HCT116 (cell line): ENCODE measurements around the gene LYPD4. TPM values are rescaled to one million over a fixed set of nuclear protein-coding genes. Genes with fewer than 3 reads are reported as not detected.

Experiments
- ATAC-seq: fragments of 200-7000 bp; cut with Tn5 transposase; 2 replicates; pipeline ENCODE4 v1.9.1; 2020; ENCODE audit warnings: mild to moderate bottlenecking, moderate library complexity
- BruUV-seq: library from RNA; stranded (reverse); fragments of 400-500 nt; replicated peaks from 2 replicates; lab custom pipeline; 2021; lab: Mats Ljungman, UMichigan
- CTCF ChIA-PET: fragments of 300-600 bp; sonication (Branson Sonifier 250); formaldehyde crosslinking; loops from one replicate; lab custom pipeline; 2021; ENCODE audit warnings: antibody characterized with exemption; lab: Charles Lee
- POLR2A ChIA-PET: fragments of 300-600, 350-600 bp; sonication (Branson Sonifier 250); formaldehyde crosslinking; loops from one replicate; lab custom pipeline; 2021; ENCODE audit warnings: antibody characterized with exemption; lab: Charles Lee
- RAD21 ChIA-PET, 2 experiments: fragments of 300-600 bp; sonication (Branson Sonifier 250); formaldehyde crosslinking; loops; one replicate each; lab custom pipeline; 2023; ENCODE audit warnings: low total read pairs in 2 of 2; ENCODE audit not compliant: uncharacterized antibody in 2 of 2, unreplicated experiment in 2 of 2, low non-redundant PET in 1 of 2; lab: Charles Lee
- DNase-seq: peaks from one replicate; pipeline ENCODE4 v3.0.0-alpha.2; 2010; ENCODE audit warnings: low read depth, low spot score
- H2AFZ ChIP-seq: fragments of 200-600 bp; shearing (Covaris generic), sonication (generic); 2 replicates; pipeline ENCODE4 v1.6.1; 2017; ENCODE audit warnings: low read depth, mixed run types, mixed read lengths, antibody characterized with exemption, low read length; ENCODE audit not compliant: poor library complexity, severe bottlenecking
- H3K27ac ChIP-seq: 2 replicates; pipeline ENCODE4 v1.5.1; 2012; ENCODE audit warnings: low read depth, low read length
- H3K27me3 ChIP-seq: fragments of 200-600 bp; sonication (generic); 2 replicates; pipeline ENCODE4 v1.6.1; 2016; ENCODE audit warnings: mixed run types, low read length, mixed read lengths; ENCODE audit not compliant: insufficient read depth
- H3K36me3 ChIP-seq, 2 experiments: fragments of 200-500 bp in 1 of 2; fragments of 200-600 bp in 1 of 2; sonication (Bioruptor generic) in 1 of 2; sonication (generic) in 1 of 2; 2 replicates each; pipeline versions ENCODE4 v1.5.1 to v1.6.1; 2014 to 2016; ENCODE audit warnings: low read length in 2 of 2, inconsistent platforms in 1 of 2, mixed read lengths in 1 of 2, mixed run types in 1 of 2; ENCODE audit not compliant: insufficient read depth in 2 of 2, control insufficient read depth in 1 of 2
- H3K4me1 ChIP-seq, 2 experiments: fragments of 200-600 bp in 1 of 2; sonication (generic) in 1 of 2; 2 replicates each; pipeline versions ENCODE4 v1.5.1 to v1.6.1; 2012 to 2017; ENCODE audit warnings: low read length in 2 of 2, inconsistent platforms in 1 of 2, mild to moderate bottlenecking in 1 of 2, mixed read lengths in 1 of 2, mixed run types in 1 of 2, moderate library complexity in 1 of 2; ENCODE audit not compliant: insufficient read depth in 2 of 2, control insufficient read depth in 1 of 2
- H3K4me2 ChIP-seq: fragments of 200-600 bp; sonication (generic); 2 replicates; pipeline ENCODE4 v1.6.1; 2017; ENCODE audit warnings: mixed run types, low read length, mixed read lengths
- H3K4me3 ChIP-seq, 2 experiments: fragments of 200-600 bp in 1 of 2; sonication (generic) in 1 of 2; replicated peaks in 1 of 2; 2 replicates each; pipeline ENCODE4 v1.5.1; 2011 to 2016; ENCODE audit warnings: low read length in 2 of 2, control low read depth in 1 of 2, low read depth in 1 of 2, mild to moderate bottlenecking in 1 of 2, mixed read lengths in 1 of 2, mixed run types in 1 of 2
- H3K79me2 ChIP-seq: fragments of 200-600 bp; sonication (generic); 2 replicates; pipeline ENCODE4 v1.6.1; 2017; ENCODE audit warnings: mild to moderate bottlenecking, mixed run types, low read length, moderate library complexity, mixed read lengths; ENCODE audit not compliant: insufficient read depth
- H3K9ac ChIP-seq: fragments of 200-600 bp; sonication (generic); 2 replicates; pipeline ENCODE4 v1.6.1; 2016; ENCODE audit warnings: low read length, mixed read lengths
- H3K9me2 ChIP-seq: fragments of 200-600 bp; sonication (generic), shearing (Covaris generic); 2 replicates; pipeline ENCODE4 v1.6.1; 2017; ENCODE audit warnings: mixed run types, mild to moderate bottlenecking, moderate library complexity; ENCODE audit not compliant: insufficient read depth
- H3K9me3 ChIP-seq, 2 experiments: fragments of 200-500 bp in 1 of 2; fragments of 200-600 bp in 1 of 2; sonication (Bioruptor generic) in 1 of 2; sonication (generic) in 1 of 2; 2 replicates each; pipeline ENCODE4 v1.6.1; 2014 to 2017; ENCODE audit warnings: low read length in 2 of 2, mixed read lengths in 2 of 2, inconsistent platforms in 1 of 2, low read depth in 1 of 2, mild to moderate bottlenecking in 1 of 2, mixed run types in 1 of 2, moderate library complexity in 1 of 2; ENCODE audit not compliant: control insufficient read depth in 1 of 2, insufficient read depth in 1 of 2
- H4K20me1 ChIP-seq: fragments of 200-600 bp; sonication (generic), shearing (Covaris generic); 2 replicates; pipeline ENCODE4 v1.6.1; 2017; ENCODE audit warnings: mixed run types, mild to moderate bottlenecking, moderate library complexity; ENCODE audit not compliant: insufficient read depth
- CEBPB ChIP-seq: IDR thresholded peaks from 2 replicates; pipeline ENCODE4 v1.6.1; 2012; ENCODE audit warnings: low read depth
- CTCF ChIP-seq, 3 experiments: fragments of 200-600 bp in 1 of 3; sonication (generic) in 1 of 3; IDR thresholded peaks in 2 of 3; conservative IDR thresholded peaks in 1 of 3; 2 replicates each; pipeline ENCODE4 v1.5.1; 2012 to 2017; ENCODE audit warnings: low read depth in 2 of 3, low read length in 2 of 3, antibody characterized with exemption in 1 of 3, borderline replicate concordance in 1 of 3, control low read depth in 1 of 3, mild to moderate bottlenecking in 1 of 3, mixed read lengths in 1 of 3, mixed run types in 1 of 3, moderate library complexity in 1 of 3; ENCODE audit not compliant: insufficient read depth in 1 of 3
- EZH2phosphoT487 ChIP-seq: fragments of 200-600 bp; IDR thresholded peaks from 2 replicates; pipeline ENCODE4 v1.6.1; 2018; ENCODE audit warnings: antibody characterized with exemption, borderline replicate concordance
- POLR2A ChIP-seq: IDR thresholded peaks from 2 replicates; pipeline ENCODE4 v1.7.0; 2011; ENCODE audit warnings: borderline replicate concordance; ENCODE audit not compliant: insufficient read depth, insufficient read length; ENCODE audit errors: extremely low read depth
- RAD21 ChIP-seq: IDR thresholded peaks from 2 replicates; pipeline ENCODE4 v1.6.1; 2012; ENCODE audit warnings: low read depth, mild to moderate bottlenecking
- SIN3A ChIP-seq: IDR thresholded peaks from 2 replicates; pipeline ENCODE4 v1.6.1; 2012; ENCODE audit warnings: low read depth
- YY1 ChIP-seq: IDR thresholded peaks from 2 replicates; pipeline ENCODE4 v1.6.1; 2011; ENCODE audit warnings: low read length, low read depth, moderate library complexity, mild to moderate bottlenecking; ENCODE audit not compliant: insufficient replicate concordance; ENCODE audit errors: extremely low read depth
- ZBTB33 ChIP-seq: IDR thresholded peaks from 2 replicates; pipeline ENCODE4 v1.6.1; 2011; ENCODE audit warnings: mild to moderate bottlenecking, low read length, moderate library complexity; ENCODE audit not compliant: insufficient replicate concordance; ENCODE audit errors: extremely low read depth
- ZFX ChIP-seq: fragments of 450-650 bp; IDR thresholded peaks from 2 replicates; pipeline ENCODE4 v1.6.1; 2017
- ZNF274 ChIP-seq: fragments of 200-500 bp; sonication (Bioruptor generic); IDR thresholded peaks from 2 replicates; pipeline ENCODE4 v1.6.1; 2014; ENCODE audit warnings: mild to moderate bottlenecking, low read depth, low read length, inconsistent platforms
- intact Hi-C: fragments of 100-400 bp; cut with micrococcal nuclease; formaldehyde crosslinking; loops from 2 replicates; pipeline ENCODE4 v1.10.0; 2022
- total RNA-seq: library from RNA; stranded (reverse); gene quantifications from one replicate; pipeline ENCODE4 v1.2.1, GENCODE V29; 2021; ENCODE audit not compliant: unreplicated experiment

Gene LYPD4
- total RNA-seq, 1 experiment from 2014 or later, result not detected

GRCh38 chr19:41890936-41891335 lies 46.5 kb upstream of the LYPD4 start:
- Histone ChIP-seq H3K79me2 (peaks cover 37% of the 10 kb centered on the region), H3K4me3 (no peak overlapping the region), H3K4me1 (peaks cover 21 to 31% of the 10 kb centered on the region in 2 experiments), H3K27ac (no peak overlapping the region), H3K9me3 (no peaks in the 10 kb centered on the region), H4K20me1 (no peaks in the 10 kb centered on the region), H3K36me3 (peaks cover 13 to 26% of the 10 kb centered on the region in 2 experiments), H3K9me2 (no peaks in the 10 kb centered on the region), H2AFZ (no peak overlapping the region), H3K4me2 (no peak overlapping the region), H3K27me3 (no peaks in the 10 kb centered on the region), H3K9ac (no peak overlapping the region)
- TF ChIP-seq ZFX (no peak), RAD21 (no peak), EZH2phosphoT487 (no peak), ZBTB33 (no peak), CTCF (IDR thresholded peaks at IDR 0.05 in 2 of 3, conservative IDR thresholded peaks at IDR 0.05 in 1 of 3; ENCODE audit: borderline replicate concordance in 1 of 3, insufficient read depth in 1 of 3, low read depth in 2 of 3, low read length in 2 of 3) (no peak), YY1 (no peak), ZNF274 (no peak), POLR2A (no peak), CEBPB (no peak), SIN3A (no peak)
- BruUV-seq, result no TSS peak
- RAD21 ChIA-PET, result no interaction called here
- POLR2A ChIA-PET, result no interaction called here
- intact Hi-C loops, result no loop called here
- no peak for ATAC-seq
- CTCF ChIA-PET, result no interaction called here
- no peak for DNase-seq
